Measurements from ENCODE around the gene NPHP4.

The NPHP4 gene

DNA sequence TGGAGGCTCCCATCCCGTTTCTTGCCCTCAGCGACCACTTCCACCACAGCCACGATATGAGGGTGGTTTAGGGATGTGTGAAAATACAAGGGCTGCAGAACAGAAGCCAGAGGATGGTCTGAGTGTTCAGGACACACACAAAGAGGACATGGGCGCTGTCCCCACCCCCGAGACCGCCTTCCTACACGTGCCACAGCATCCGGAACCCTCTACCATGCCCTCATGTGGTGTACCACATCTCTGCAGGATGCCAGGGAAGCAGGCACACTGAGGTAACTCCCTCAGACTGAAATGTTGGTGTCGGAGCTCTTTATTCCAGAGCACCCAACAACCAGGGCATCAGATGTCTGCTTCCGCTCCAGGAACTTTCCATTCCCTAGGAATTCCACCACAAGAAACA is 23.1 kb downstream of the NPHP4 start:
- no peak for TF ChIP-seq CTCF (IDR thresholded peaks at IDR 0.05; ENCODE audit: borderline replicate concordance, insufficient read depth, low read depth, low read length)
- H3K4me3 ChIP-seq (ENCODE audit: low read depth, low read length), result no peak overlapping the region

DNA sequence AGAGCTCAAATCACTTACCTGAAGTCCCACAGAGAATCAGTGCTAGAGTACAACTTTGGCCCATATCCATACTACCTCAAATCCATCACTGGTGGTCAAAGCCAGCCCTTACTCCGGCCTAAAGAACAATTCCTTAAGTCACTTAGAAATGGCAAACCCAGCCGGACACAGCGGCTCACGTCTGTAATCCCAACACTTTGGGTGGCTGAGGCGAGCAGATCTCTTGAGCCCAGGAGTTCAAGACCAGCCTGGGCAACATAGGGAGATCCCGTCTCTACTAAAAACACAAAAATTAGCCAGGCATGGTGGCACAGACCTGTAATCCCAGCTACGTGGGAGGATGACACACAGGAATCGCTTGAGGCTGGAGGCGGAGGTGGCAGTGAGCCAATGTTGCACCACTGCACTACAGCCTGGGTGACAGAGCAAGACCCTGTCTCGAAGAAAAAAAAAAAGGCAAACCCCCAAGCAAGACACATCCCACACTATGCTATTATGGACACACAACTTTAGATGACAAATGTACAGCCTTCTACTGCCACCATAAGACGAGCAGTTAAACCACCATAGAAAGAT is 24.0 kb downstream of the NPHP4 start:
- no peak for TF ChIP-seq CTCF (IDR thresholded peaks at IDR 0.05; ENCODE audit: borderline replicate concordance, insufficient read depth, low read depth, low read length)

GRCh38 chr1:5967351-5968160 is 24.7 kb downstream of the NPHP4 start:
- no peak for TF ChIP-seq CTCF (IDR thresholded peaks at IDR 0.05; ENCODE audit: borderline replicate concordance, insufficient read depth, low read depth, low read length)
- H3K4me3 ChIP-seq (ENCODE audit: low read depth, low read length), result no peak overlapping the region

More for the DNA sequence above, 24.0 kb downstream of the NPHP4 start:
- H3K4me3 ChIP-seq (ENCODE audit: low read depth, low read length), result no peak overlapping the region

DNA sequence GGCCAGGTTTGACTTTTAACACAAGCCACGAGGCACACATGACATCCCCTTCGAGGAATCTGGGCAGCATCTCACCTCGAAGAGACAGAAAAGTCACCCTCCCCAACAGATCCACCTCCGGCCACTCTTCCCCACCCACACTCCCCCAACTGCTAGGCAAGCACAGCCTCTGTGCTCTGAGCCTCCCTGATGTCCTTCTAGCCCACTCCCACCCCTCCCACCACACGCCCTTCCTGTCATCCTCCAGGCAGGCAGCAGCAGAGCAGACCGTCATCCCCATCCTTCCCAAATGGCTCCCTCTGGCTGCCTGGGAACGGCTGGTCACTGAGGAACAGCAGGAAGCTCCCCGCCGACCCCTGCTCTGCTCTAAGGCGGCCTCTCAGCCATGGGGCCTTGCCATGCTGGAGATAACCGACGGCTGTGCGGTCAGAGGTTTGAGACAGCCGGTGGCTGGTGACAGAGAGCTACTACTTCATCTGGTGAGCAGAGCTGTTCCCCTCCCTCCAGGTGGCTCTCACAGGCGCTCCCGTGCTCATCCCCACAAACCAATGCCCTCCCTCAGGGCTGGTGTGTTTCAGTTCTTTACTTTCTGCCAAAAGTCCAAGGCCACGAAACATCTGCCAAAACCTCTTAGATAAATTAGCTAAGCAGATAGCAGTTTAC is 25.6 kb downstream of the NPHP4 start:
- no peak for TF ChIP-seq CTCF (IDR thresholded peaks at IDR 0.05; ENCODE audit: borderline replicate concordance, insufficient read depth, low read depth, low read length)
- no peak overlapping the region for H3K4me3 ChIP-seq (ENCODE audit: low read depth, low read length)

- no peak for TF ChIP-seq CTCF (IDR thresholded peaks at IDR 0.05; ENCODE audit: borderline replicate concordance, insufficient read depth, low read depth, low read length)
- no peak overlapping the region for H3K4me3 ChIP-seq (ENCODE audit: low read depth, low read length)
These were observed 26.6 kb downstream of the NPHP4 start for GRCh38 chr1:5965586-5966131.

GRCh38 chr1:5962265-5963105 is 29.7 kb downstream of the NPHP4 start:
- no peak for TF ChIP-seq CTCF (IDR thresholded peaks at IDR 0.05; ENCODE audit: borderline replicate concordance, insufficient read depth, low read depth, low read length)
- H3K4me3 ChIP-seq (ENCODE audit: low read depth, low read length), result no peak overlapping the region

Measured in GM12875 (cell line).